GOT3 (cell line): ENCODE measurements around the gene TUBB1.
A peak's percentile ranks its signal among the peaks of the same experiment; 100 is the strongest.
"Not testable (repeated sequence)": the region's sequence is repeated elsewhere in the genome, so short reads cannot be mapped to it uniquely, and the experiment has no call there.

Experiments
- DNase-seq: peaks from one replicate; lab custom pipeline; 2025; ENCODE audit warnings: mixed read lengths; lab: John Stamatoyannopoulos, UW

The TUBB1 gene

GRCh38 chr20:59019217-59019616, at the start of gene TUBB1:
Gene TUBB1 (plus strand): TSS chr20:59019429. CDS start chr20:59019523, 94 bp downstream.
- no peak for DNase-seq

GRCh38 chr20:58969439-58969838, 49.8 kb upstream of the TUBB1 start:
- no peak for DNase-seq

GRCh38 chr20:58970146-58970545, 49.1 kb upstream of the TUBB1 start:
- DNase-seq: no peak

- DNase-seq: no peak
Observed at GRCh38 chr20:58971429-58971828, 47.8 kb upstream of the TUBB1 start.

GRCh38 chr20:58973179-58973578, 46.0 kb upstream of the TUBB1 start:
- no peak for DNase-seq

GRCh38 chr20:58973866-58974265, 45.4 kb upstream of the TUBB1 start:
- no peak for DNase-seq

GRCh38 chr20:58975353-58975752, 43.9 kb upstream of the TUBB1 start:
- DNase-seq: no peak

- no peak for DNase-seq
Observed at GRCh38 chr20:58976061-58976730, 43.0 kb upstream of the TUBB1 start.

- DNase-seq: no peak
Observed at GRCh38 chr20:58978351-58979190, 40.7 kb upstream of the TUBB1 start.

GRCh38 chr20:58980711-58981627, 38.3 kb upstream of the TUBB1 start, which contains the start of gene NELFCD:
Gene NELFCD (plus strand): TSS chr20:58981256. CDS start chr20:58981310, 54 bp downstream.
- DNase-seq: peak; percentile 84

- DNase-seq: no peak
Observed at GRCh38 chr20:58981628-58982364, 37.4 kb upstream of the TUBB1 start.

GRCh38 chr20:58982406-58983114, 36.7 kb upstream of the TUBB1 start:
- no peak for DNase-seq

- not testable (repeated sequence) for DNase-seq
Observed at GRCh38 chr20:58983115-58983468, 36.1 kb upstream of the TUBB1 start.

- DNase-seq: no peak
Observed at GRCh38 chr20:58984691-58985090, 34.5 kb upstream of the TUBB1 start.

- no peak for DNase-seq
Observed at GRCh38 chr20:58985656-58986055, 33.6 kb upstream of the TUBB1 start.

GRCh38 chr20:58986286-58986967, 32.8 kb upstream of the TUBB1 start:
- DNase-seq: no peak

GRCh38 chr20:58986968-58987517, 32.2 kb upstream of the TUBB1 start:
- DNase-seq: no peak

- no peak for DNase-seq
Observed at GRCh38 chr20:58987790-58988564, 31.3 kb upstream of the TUBB1 start.

GRCh38 chr20:58988565-58988882, 30.7 kb upstream of the TUBB1 start:
- DNase-seq: no peak
